Measurements from ENCODE around the gene UBAC2.

UBAC2 gene

GRCh38 chr13:99158846-99159245, 41.8 kb upstream of the UBAC2 start:
- H3K4me3 ChIP-seq (ENCODE audit: control insufficient read depth, low read depth, low read length) = no peak overlapping the region
- DNase-seq (ENCODE audit: low read depth) = no peak
- no peak for TF ChIP-seq CTCF (IDR thresholded peaks at IDR 0.05; ENCODE audit: control insufficient read depth, insufficient read depth, low read depth, low read length, missing control alignments)

DNA sequence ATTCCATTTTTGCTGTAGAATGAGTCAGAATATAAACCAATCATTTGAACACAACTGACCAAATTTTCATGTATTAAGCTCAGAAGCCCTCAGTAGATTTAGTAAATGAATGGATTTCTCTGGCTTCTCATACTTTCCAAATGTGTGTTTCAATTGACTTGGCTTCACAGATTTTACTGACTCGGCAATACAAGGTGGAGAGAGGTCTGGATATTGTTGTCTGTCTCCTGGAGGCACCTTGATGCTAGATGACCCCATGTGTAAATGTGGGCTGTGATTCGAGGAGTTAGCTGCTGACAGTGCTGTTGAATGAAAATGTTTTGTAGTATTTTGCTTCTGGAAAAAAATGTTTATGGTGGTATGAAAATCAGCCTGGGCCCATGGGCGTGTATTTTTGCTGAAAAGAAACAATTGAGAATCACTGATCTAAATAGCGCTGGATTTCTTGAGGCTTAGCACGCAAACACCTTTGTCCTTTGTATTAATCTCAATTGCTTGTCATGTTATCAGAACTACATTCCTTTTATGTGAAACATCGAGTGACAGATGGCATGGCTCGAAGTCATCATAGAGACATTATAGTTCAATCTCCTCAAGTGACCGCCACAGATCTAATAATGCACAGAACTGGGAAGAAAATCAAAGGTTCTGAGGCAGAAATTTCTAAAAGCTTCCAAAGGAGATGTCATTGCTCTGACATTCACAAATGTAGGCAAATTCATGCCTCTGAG, 41.2 kb upstream of the UBAC2 start:
- no peak for TF ChIP-seq CTCF (IDR thresholded peaks at IDR 0.05; ENCODE audit: control insufficient read depth, insufficient read depth, low read depth, low read length, missing control alignments)
- DNase-seq (ENCODE audit: low read depth) = no peak
- H3K4me3 ChIP-seq (ENCODE audit: control insufficient read depth, low read depth, low read length) = no peak overlapping the region

GRCh38 chr13:99160415-99160814, 40.2 kb upstream of the UBAC2 start:
- DNase-seq (ENCODE audit: low read depth) = no peak
- no peak for TF ChIP-seq CTCF (IDR thresholded peaks at IDR 0.05; ENCODE audit: control insufficient read depth, insufficient read depth, low read depth, low read length, missing control alignments)
- no peak overlapping the region for H3K4me3 ChIP-seq (ENCODE audit: control insufficient read depth, low read depth, low read length)

DNA sequence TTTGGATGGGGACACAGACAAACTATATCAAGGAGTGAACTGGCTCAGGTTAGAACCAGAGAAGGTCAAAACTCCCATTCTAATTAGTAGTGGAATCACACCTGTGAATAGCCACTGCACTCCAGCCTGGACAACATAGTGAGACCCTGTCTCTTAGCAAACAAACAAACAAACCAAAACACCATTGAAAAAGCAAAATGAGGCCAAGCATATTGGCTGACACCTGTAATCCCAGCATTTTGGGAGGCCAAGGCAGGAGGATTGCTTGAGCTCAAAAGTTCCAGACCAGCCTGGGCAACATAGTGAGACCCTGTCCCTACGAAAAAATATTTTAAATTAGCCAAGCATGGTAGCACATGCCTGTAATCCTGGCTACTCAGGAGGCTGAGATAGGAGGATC, 39.1 kb upstream of the UBAC2 start:
- no peak for TF ChIP-seq CTCF (IDR thresholded peaks at IDR 0.05; ENCODE audit: control insufficient read depth, insufficient read depth, low read depth, low read length, missing control alignments)
- no peak overlapping the region for H3K4me3 ChIP-seq (ENCODE audit: control insufficient read depth, low read depth, low read length)
- DNase-seq (ENCODE audit: low read depth) = no peak

- no peak for DNase-seq (ENCODE audit: low read depth)
- H3K4me3 ChIP-seq (ENCODE audit: control insufficient read depth, low read depth, low read length) = no peak overlapping the region
- TF ChIP-seq CTCF (IDR thresholded peaks at IDR 0.05; ENCODE audit: control insufficient read depth, insufficient read depth, low read depth, low read length, missing control alignments) = no peak
Measured at GRCh38 chr13:99162567-99163361, 37.9 kb upstream of the UBAC2 start.

- DNase-seq (ENCODE audit: low read depth) = no peak
- TF ChIP-seq CTCF (IDR thresholded peaks at IDR 0.05; ENCODE audit: control insufficient read depth, insufficient read depth, low read depth, low read length, missing control alignments) = no peak
Measured at GRCh38 chr13:99164226-99164625, 36.4 kb upstream of the UBAC2 start.

More at GRCh38 chr13:99164226-99164625, 36.4 kb upstream of the UBAC2 start:
- H3K4me3 ChIP-seq (ENCODE audit: control insufficient read depth, low read depth, low read length) = no peak overlapping the region

Measured in AG09309 (cell line).